GM12865 (cell line): ENCODE data around the gene KPNA2.
"Not testable (repeated sequence)": the region's sequence is repeated elsewhere in the genome, so short reads cannot be mapped to it uniquely, and the experiment has no call there.

Source experiments
- DNase-seq: peaks from one replicate; pipeline ENCODE4 v3.0.0; 2010; ENCODE audit warnings: low read depth
- H3K4me3 ChIP-seq: 2 replicates; pipeline ENCODE4 v1.5.1; 2011; ENCODE audit warnings: mild to moderate bottlenecking, low read depth, low read length, control low read depth
- CTCF ChIP-seq: IDR thresholded peaks from 2 replicates; pipeline ENCODE4 v1.5.1; 2011; ENCODE audit warnings: low read length, control low read depth, low read depth, inconsistent platforms; ENCODE audit not compliant: insufficient read depth; ENCODE audit errors: missing control alignments

Gene KPNA2

GRCh38 chr17:68036304-68037147, 991 bp downstream of the KPNA2 start:
- peak overlapping the region; percentile 88 for H3K4me3 ChIP-seq
- DNase-seq = no peak
- no peak for TF ChIP-seq CTCF

GRCh38 chr17:68047153-68047846, 11.8 kb downstream of the KPNA2 start:
- TF ChIP-seq CTCF = no peak
- H3K4me3 ChIP-seq = no peak overlapping the region
- no peak for DNase-seq

GRCh38 chr17:68047890-68048542, 12.5 kb downstream of the KPNA2 start:
- DNase-seq, H3K4me3 ChIP-seq: not testable (repeated sequence)

GRCh38 chr17:68048996-68049395, 13.5 kb downstream of the KPNA2 start:
- peak; percentile 15 for DNase-seq
- no peak overlapping the region for H3K4me3 ChIP-seq
- no peak for TF ChIP-seq CTCF

GRCh38 chr17:68049812-68050437, 14.4 kb downstream of the KPNA2 start:
- H3K4me3 ChIP-seq, DNase-seq: not testable (repeated sequence)

GRCh38 chr17:68051321-68052312, 16.1 kb downstream of the KPNA2 start:
- DNase-seq, H3K4me3 ChIP-seq: not testable (repeated sequence)

GRCh38 chr17:68052810-68053209, 17.3 kb downstream of the KPNA2 start:
- TF ChIP-seq CTCF = no peak
- no peak for DNase-seq
- no peak overlapping the region for H3K4me3 ChIP-seq
